Measurements from ENCODE around the gene KIF21B.

Gene KIF21B

DNA sequence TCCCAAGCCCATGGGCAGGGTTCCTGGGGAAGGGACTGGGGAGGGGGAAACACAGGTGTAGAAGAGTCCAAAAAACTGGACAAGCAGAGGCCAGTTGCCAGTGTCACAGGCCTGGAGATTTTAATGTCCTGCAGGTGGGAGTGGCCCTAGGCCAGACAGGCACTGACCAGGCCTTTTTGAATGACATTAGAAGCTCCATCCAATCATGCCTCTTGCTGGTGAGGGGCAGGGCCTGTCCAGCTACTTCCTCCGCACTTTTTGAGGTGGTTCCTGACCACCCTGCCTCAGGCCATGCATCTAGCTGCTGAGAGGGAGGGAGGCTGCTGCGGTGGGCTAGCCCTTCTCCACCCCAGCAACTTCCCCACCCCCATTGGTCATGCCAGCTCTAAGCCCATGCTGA is 15.9 kb upstream of the KIF21B start:
- TF ChIP-seq CTCF (conservative IDR thresholded peaks at IDR 0.05; ENCODE audit: control insufficient read depth, insufficient read depth, low read depth, low read length), result no peak
- H3K4me3 ChIP-seq (ENCODE audit: control insufficient read depth, low read depth, low read length), result no peak overlapping the region
- no peak for DNase-seq (ENCODE audit: low read depth)

GRCh38 chr1:201038186-201038876 is 14.8 kb upstream of the KIF21B start:
- no peak for TF ChIP-seq CTCF (conservative IDR thresholded peaks at IDR 0.05; ENCODE audit: control insufficient read depth, insufficient read depth, low read depth, low read length)
- DNase-seq (ENCODE audit: low read depth), result no peak
- H3K4me3 ChIP-seq (ENCODE audit: control insufficient read depth, low read depth, low read length), result no peak overlapping the region

- no peak for TF ChIP-seq CTCF (conservative IDR thresholded peaks at IDR 0.05; ENCODE audit: control insufficient read depth, insufficient read depth, low read depth, low read length)
- no peak overlapping the region for H3K4me3 ChIP-seq (ENCODE audit: control insufficient read depth, low read depth, low read length)
- DNase-seq (ENCODE audit: low read depth), result no peak
These were observed 12.8 kb upstream of the KIF21B start for GRCh38 chr1:201036188-201036842.

DNA sequence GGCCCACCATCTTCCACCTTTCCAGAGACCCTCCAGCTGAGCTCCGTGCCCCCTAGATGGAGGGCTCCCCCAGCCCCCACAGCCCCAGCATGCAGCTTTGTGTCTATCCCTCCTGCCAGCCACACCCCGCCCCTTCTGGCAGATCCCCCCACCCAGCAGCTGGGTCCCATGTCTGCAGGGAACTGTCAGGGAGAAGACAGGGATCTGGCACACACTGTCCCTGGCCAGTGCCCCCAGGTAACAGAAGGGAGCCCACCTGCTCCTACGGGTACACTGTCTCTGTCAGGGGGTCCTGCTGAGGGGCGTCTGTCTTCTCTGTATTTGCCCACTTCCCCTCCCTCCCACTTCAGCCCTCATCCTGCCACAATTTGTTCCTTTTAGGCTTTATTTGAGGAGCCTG is 11.2 kb upstream of the KIF21B start:
- TF ChIP-seq CTCF (conservative IDR thresholded peaks at IDR 0.05; ENCODE audit: control insufficient read depth, insufficient read depth, low read depth, low read length), result no peak
- no peak overlapping the region for H3K4me3 ChIP-seq (ENCODE audit: control insufficient read depth, low read depth, low read length)
- DNase-seq (ENCODE audit: low read depth), result no peak

- DNase-seq (ENCODE audit: low read depth), result no peak
- TF ChIP-seq CTCF (conservative IDR thresholded peaks at IDR 0.05; ENCODE audit: control insufficient read depth, insufficient read depth, low read depth, low read length), result no peak
- H3K4me3 ChIP-seq (ENCODE audit: control insufficient read depth, low read depth, low read length), result no peak overlapping the region
These were observed 8.9 kb upstream of the KIF21B start for GRCh38 chr1:201032408-201032807.

- no peak for TF ChIP-seq CTCF (conservative IDR thresholded peaks at IDR 0.05; ENCODE audit: control insufficient read depth, insufficient read depth, low read depth, low read length)
- peak; percentile 15 for DNase-seq (ENCODE audit: low read depth)
- no peak overlapping the region for H3K4me3 ChIP-seq (ENCODE audit: control insufficient read depth, low read depth, low read length)
These were observed 5.0 kb upstream of the KIF21B start for GRCh38 chr1:201028461-201028889.
